HEK293 (cell line): ENCODE measurements around the gene CADPS.

Source experiments
- CTCF ChIA-PET: fragments of 350-600 bp; formaldehyde crosslinking; extraction: SDS; loops from one replicate; lab custom pipeline; 2021; ENCODE audit warnings: antibody characterized with exemption; lab: Yijun Ruan, JAX
- POLR2A ChIA-PET: fragments of 300-600 bp; formaldehyde crosslinking; extraction: SDS; loops from one replicate; lab custom pipeline; 2020; ENCODE audit warnings: antibody characterized with exemption, inconsistent platforms; lab: Yijun Ruan, JAX
- H3K27ac ChIP-seq: fragments of 200-500 bp; sonication (Bioruptor generic); 2 replicates; pipeline ENCODE4 v1.5.1; 2014; ENCODE audit warnings: low read depth, low read length, control low read depth, inconsistent platforms; ENCODE audit errors: extremely low read depth
- H3K36me3 ChIP-seq, 2 experiments: fragments of 200-500 bp in 1 of 2; sonication (Bioruptor generic) in 1 of 2; 1 replicate in 1 of 2; 2 replicates in 1 of 2; pipeline ENCODE4 v1.5.1; 2014 to 2017; ENCODE audit warnings: inconsistent platforms in 2 of 2, low read length in 2 of 2; ENCODE audit not compliant: control insufficient read depth in 2 of 2, insufficient read depth in 1 of 2
- H3K4me1 ChIP-seq: fragments of 200-500 bp; sonication (Bioruptor generic); 2 replicates; pipeline ENCODE4 v1.5.1; 2014; ENCODE audit warnings: mild to moderate bottlenecking, low read length, inconsistent platforms; ENCODE audit not compliant: control insufficient read depth, insufficient read depth
- H3K4me3 ChIP-seq: 2 replicates; pipeline ENCODE4 v1.5.1; 2011; ENCODE audit warnings: low read depth, mild to moderate bottlenecking, control low read depth, low read length, moderate library complexity
- H3K9me3 ChIP-seq: fragments of 200-500 bp; sonication (Bioruptor generic); 2 replicates; pipeline ENCODE4 v1.5.1; 2014; ENCODE audit warnings: low read depth, low read length, inconsistent platforms; ENCODE audit not compliant: control insufficient read depth, insufficient read depth
- HIC1 ChIP-seq: fragments of 450-650 bp; formaldehyde crosslinking; IDR thresholded peaks from 2 replicates; pipeline ENCODE4 v1.5.1; 2016; ENCODE audit warnings: missing biosample characterization, missing genetic modification characterization
- PRDM10 ChIP-seq: fragments of 450-650 bp; formaldehyde crosslinking; IDR thresholded peaks from 2 replicates; pipeline ENCODE4 v1.5.1; 2016; ENCODE audit warnings: missing biosample characterization, missing genetic modification characterization
- RBAK ChIP-seq: fragments of 450-650 bp; formaldehyde crosslinking; IDR thresholded peaks from 2 replicates; pipeline ENCODE4 v1.5.1; 2016; ENCODE audit warnings: missing biosample characterization, missing genetic modification characterization
- SP3 ChIP-seq: fragments of 450-650 bp; formaldehyde crosslinking; IDR thresholded peaks from 2 replicates; pipeline ENCODE4 v1.5.1; 2016; ENCODE audit warnings: missing biosample characterization, missing genetic modification characterization
- ZBTB1 ChIP-seq: fragments of 450-650 bp; formaldehyde crosslinking; IDR thresholded peaks from 2 replicates; pipeline ENCODE4 v1.5.1; 2016; ENCODE audit warnings: missing biosample characterization, missing genetic modification characterization
- ZBTB7A ChIP-seq: fragments of 450-650 bp; formaldehyde crosslinking; IDR thresholded peaks from 2 replicates; pipeline ENCODE4 v1.5.1; 2016; ENCODE audit warnings: low read depth, missing biosample characterization, missing genetic modification characterization
- ZNF148 ChIP-seq: fragments of 450-650 bp; formaldehyde crosslinking; IDR thresholded peaks from 2 replicates; pipeline ENCODE4 v1.5.0; 2017; ENCODE audit warnings: missing biosample characterization, missing genetic modification characterization, borderline replicate concordance
- ZNF157 ChIP-seq: fragments of 450-650 bp; formaldehyde crosslinking; IDR thresholded peaks from 2 replicates; pipeline ENCODE4 v1.5.1; 2016; ENCODE audit warnings: missing biosample characterization, missing genetic modification characterization
- ZNF221 ChIP-seq: fragments of 450-650 bp; formaldehyde crosslinking; IDR thresholded peaks from 2 replicates; pipeline ENCODE4 v1.5.1; 2017; ENCODE audit warnings: missing biosample characterization, missing genetic modification characterization, borderline replicate concordance
- ZNF274 ChIP-seq, 2 experiments: fragments of 200-500 bp in 1 of 2; fragments of 450-650 bp in 1 of 2; sonication (Bioruptor generic) in 1 of 2; formaldehyde crosslinking in 1 of 2; IDR thresholded peaks; 2 replicates each; pipeline versions ENCODE4 v1.5.1 to v1.6.1; 2014 to 2016; ENCODE audit warnings: borderline replicate concordance in 1 of 2, inconsistent platforms in 1 of 2, low read length in 1 of 2, missing biosample characterization in 1 of 2, missing genetic modification characterization in 1 of 2
- ZNF518A ChIP-seq: fragments of 450-650 bp; formaldehyde crosslinking; conservative IDR thresholded peaks from 2 replicates; pipeline ENCODE4 v1.5.1; 2016; ENCODE audit warnings: low read depth, missing biosample characterization, missing genetic modification characterization
- ZNF571 ChIP-seq: fragments of 450-650 bp; formaldehyde crosslinking; IDR thresholded peaks from 2 replicates; pipeline ENCODE4 v1.5.0; 2017; ENCODE audit warnings: missing biosample characterization, missing genetic modification characterization
- ZNF776 ChIP-seq: fragments of 450-650 bp; formaldehyde crosslinking; IDR thresholded peaks from 2 replicates; pipeline ENCODE4 v1.5.0; 2017; ENCODE audit warnings: missing biosample characterization, missing genetic modification characterization, borderline replicate concordance

CADPS gene

GRCh38 chr3:62379321-62379798, 495.9 kb downstream of the CADPS start (continued):
- TF ChIP-seq ZNF518A (no peak), ZNF221 (tag by site-specific recombination) (no peak)

GRCh38 chr3:62378921-62379320, 496.3 kb downstream of the CADPS start:
- Histone ChIP-seq H3K36me3 (no peaks in the 10 kb centered on the region), H3K4me1 (no peaks in the 10 kb centered on the region), H3K4me3 (no peak overlapping the region), H3K9me3 (no peaks in the 10 kb centered on the region), H3K27ac (no peak overlapping the region)
- POLR2A ChIA-PET, result no interaction called here
- CTCF ChIA-PET, result interaction anchor here (0.6 kb wide), 1 partner anchor 65 kb away, joined by 3 read pairs; no protein-coding TSS in a partner anchor
- TF ChIP-seq ZNF148 (tag by site-specific recombination) (no peak), ZNF571 (no peak), ZBTB1 (tag by site-specific recombination) (no peak), ZBTB7A (tag by site-specific recombination) (no peak), ZNF274 (IDR thresholded peaks at IDR 0.05; ENCODE audit: low read length) (no peak), ZNF274 (tag by site-specific recombination; IDR thresholded peaks at IDR 0.05; ENCODE audit: borderline replicate concordance) (no peak), SP3 (no peak), HIC1 (tag by site-specific recombination) (no peak), ZNF776 (no peak), ZNF157 (no peak), PRDM10 (tag by site-specific recombination) (no peak), RBAK (tag by site-specific recombination) (no peak)
- TF ChIP-seq, all 188 proteins: peak for 0
